Natural killer cell (primary cell): ENCODE data around the gene PRR35. TPM values are rescaled to one million over a fixed set of nuclear protein-coding genes. Genes with fewer than 3 reads are reported as not detected.
A peak's percentile ranks its signal among the peaks of the same experiment; 100 is the strongest.

Experiments used
- ATAC-seq, 3 donors: fragments of 150-1000 bp in 2 of 3; fragments of 200-7000 bp in 1 of 3; cut with Tn5 transposase; 1 replicate in 1 of 3; 2 replicates in 2 of 3; pipeline ENCODE4 v1.10.0; 2021; ENCODE audit warnings: mild to moderate bottlenecking in 2 of 3, moderate library complexity in 2 of 3
- DNase-seq, 2 donors: peaks; one replicate each; pipeline versions ENCODE4 v3.0.0 to v3.0.0-alpha.2; 2013 to 2021; ENCODE audit warnings: mixed read lengths in 1 of 2
- H3K27ac ChIP-seq: one replicate; pipeline ENCODE4 v1.5.1; 2013; ENCODE audit warnings: mild to moderate bottlenecking, low read length
- H3K27me3 ChIP-seq: one replicate; pipeline ENCODE4 v1.6.1; 2013; ENCODE audit warnings: low read length; ENCODE audit not compliant: control insufficient read depth, insufficient read depth
- H3K36me3 ChIP-seq: one replicate; pipeline ENCODE4 v1.6.1; 2013; ENCODE audit warnings: low read length; ENCODE audit not compliant: control insufficient read depth, insufficient read depth
- H3K4me1 ChIP-seq: one replicate; pipeline ENCODE4 v1.6.1; 2013; ENCODE audit warnings: low read length; ENCODE audit not compliant: control insufficient read depth, insufficient read depth
- H3K4me3 ChIP-seq: one replicate; pipeline ENCODE4 v1.5.1; 2013; ENCODE audit warnings: low read length
- H3K9me3 ChIP-seq: one replicate; pipeline ENCODE4 v1.6.1; 2013; ENCODE audit warnings: low read length; ENCODE audit not compliant: control insufficient read depth, insufficient read depth
- H3K27ac Mint-ChIP-seq, 2 donors: one replicate each; pipeline ENCODE4 v1.8.0; 2022; ENCODE audit warnings: mild to moderate bottlenecking in 2 of 2, mixed read lengths in 2 of 2, moderate library complexity in 1 of 2
- H3K27me3 Mint-ChIP-seq, 2 donors: one replicate each; pipeline ENCODE4 v1.8.0; 2022; ENCODE audit warnings: low read depth in 2 of 2, mixed read lengths in 2 of 2
- H3K36me3 Mint-ChIP-seq: one replicate; pipeline ENCODE4 v1.8.0; 2022; ENCODE audit warnings: mixed read lengths
- H3K4me1 Mint-ChIP-seq, 2 donors: one replicate each; pipeline ENCODE4 v1.8.0; 2022; ENCODE audit warnings: mixed read lengths in 2 of 2
- H3K4me3 Mint-ChIP-seq: one replicate; pipeline ENCODE4 v1.8.0; 2022; ENCODE audit warnings: mild to moderate bottlenecking, moderate library complexity, mixed read lengths
- H3K9me3 Mint-ChIP-seq, 2 donors: one replicate each; pipeline ENCODE4 v1.8.0; 2022; ENCODE audit warnings: mixed read lengths in 2 of 2
- CTCF ChIP-seq: fragments of 200-600 bp; IDR thresholded peaks from one replicate; pipeline ENCODE4 v1.8.0; 2022; ENCODE audit warnings: antibody characterized with exemption
- WGBS: methylation state at CpG from one replicate; pipeline ENCODE4 v1.1.7; 2013; ENCODE audit warnings: missing lambda C conversion rate; ENCODE audit not compliant: insufficient coverage; 5-methylcytosine and 5-hydroxymethylcytosine counted together
- intact Hi-C: fragments of 100-400 bp; cut with micrococcal nuclease; formaldehyde crosslinking; loops from one replicate; pipeline ENCODE4 v1.14.2; 2022
- total RNA-seq, 4 donors: library from RNA; stranded (reverse); fragments of 120-200 nt in 1 of 4; gene quantifications; one replicate each; pipeline versions ENCODE4 v1.2.3 to v1.2.4, GENCODE V29; 2013 to 2022

The PRR35 gene
- total RNA-seq, 3 donors from 2014 or later (not counting 1 experiment from before 2014, with no cell fraction given), result 0.20 TPM; not detected in 2

- no peaks in the 10 kb centered on the region for H3K9me3 ChIP-seq
- ATAC-seq (peak in 2 of 3 donors; percentile 19 to 23), DNase-seq (peak; percentile 46 to 47)
- 25% methylated on average over 12 of the region's 12 CpGs for WGBS
- no peaks in the 10 kb centered on the region for H3K9me3 Mint-ChIP-seq
- no peaks in the 10 kb centered on the region for H3K36me3 Mint-ChIP-seq
- H3K27me3 Mint-ChIP-seq, result no peaks in the 10 kb centered on the region
- H3K27me3 ChIP-seq, result no peaks in the 10 kb centered on the region
- H3K4me3 Mint-ChIP-seq, result peak overlapping the region; percentile 95
- no peaks in the 10 kb centered on the region for H3K36me3 ChIP-seq
- no peak for TF ChIP-seq CTCF
- H3K4me3 ChIP-seq, result peak overlapping the region; percentile 77
- peak overlapping the region; percentile 89 to 90 for H3K27ac Mint-ChIP-seq
- intact Hi-C loops, result no loop called here
- H3K27ac ChIP-seq, result peak overlapping the region; percentile 66
- H3K4me1 Mint-ChIP-seq, result peaks cover 24 to 38% of the 10 kb centered on the region in 2 donors
- H3K4me1 ChIP-seq, result peaks cover 80% of the 10 kb centered on the region
These were observed 31.1 kb upstream of the PRR35 start for GRCh38 chr16:529012-529575.

- H3K4me3 ChIP-seq, result peak overlapping the region; percentile 77
- DNase-seq (no peak), ATAC-seq (peak in 1 of 3 donors; percentile 14)
- Mint-ChIP-seq H3K36me3 (no peaks in the 10 kb centered on the region), H3K27ac (peak overlapping the region; percentile 89 to 90), H3K4me1 (peaks cover 24 to 46% of the 10 kb centered on the region in 2 donors), H3K4me3 (peak overlapping the region; percentile 95), H3K27me3 (no peaks in the 10 kb centered on the region), H3K9me3 (no peaks in the 10 kb centered on the region)
- 46% methylated on average over 23 of the region's 23 CpGs for WGBS
- H3K27me3 ChIP-seq, result no peaks in the 10 kb centered on the region
- H3K9me3 ChIP-seq, result no peaks in the 10 kb centered on the region
- intact Hi-C loops, result no loop called here
- H3K27ac ChIP-seq, result peak overlapping the region; percentile 66
- no peak for TF ChIP-seq CTCF
- H3K4me1 ChIP-seq, result peaks cover 86% of the 10 kb centered on the region
- no peaks in the 10 kb centered on the region for H3K36me3 ChIP-seq
These were observed 29.9 kb upstream of the PRR35 start for GRCh38 chr16:530111-530817.

GRCh38 chr16:531494-532125, 28.6 kb upstream of the PRR35 start:
- no peak for ATAC-seq
- Histone ChIP-seq H3K4me3 (no peak overlapping the region), H3K27ac (peak overlapping the region; percentile 66), H3K9me3 (no peaks in the 10 kb centered on the region), H3K4me1 (peaks cover 81% of the 10 kb centered on the region), H3K27me3 (no peaks in the 10 kb centered on the region), H3K36me3 (peaks cover 2% of the 10 kb centered on the region)
- peak overlapping the region; percentile 89 to 90 for H3K27ac Mint-ChIP-seq
- no peaks in the 10 kb centered on the region for H3K27me3 Mint-ChIP-seq
- no peak for TF ChIP-seq CTCF
- intact Hi-C loops, result no loop called here
- no peaks in the 10 kb centered on the region for H3K36me3 Mint-ChIP-seq
- WGBS, result 63% methylated on average over 14 of the region's 16 CpGs
- no peaks in the 10 kb centered on the region for H3K9me3 Mint-ChIP-seq
- H3K4me3 Mint-ChIP-seq, result peak overlapping the region; percentile 52
- no peak for DNase-seq
- peaks cover 18 to 35% of the 10 kb centered on the region in 2 donors for H3K4me1 Mint-ChIP-seq
